ENCODE data around the gene EXOC4.
"Not testable (repeated sequence)": the region's sequence is repeated elsewhere in the genome, so short reads cannot be mapped to it uniquely, and the experiment has no call there.

EXOC4 gene

DNA sequence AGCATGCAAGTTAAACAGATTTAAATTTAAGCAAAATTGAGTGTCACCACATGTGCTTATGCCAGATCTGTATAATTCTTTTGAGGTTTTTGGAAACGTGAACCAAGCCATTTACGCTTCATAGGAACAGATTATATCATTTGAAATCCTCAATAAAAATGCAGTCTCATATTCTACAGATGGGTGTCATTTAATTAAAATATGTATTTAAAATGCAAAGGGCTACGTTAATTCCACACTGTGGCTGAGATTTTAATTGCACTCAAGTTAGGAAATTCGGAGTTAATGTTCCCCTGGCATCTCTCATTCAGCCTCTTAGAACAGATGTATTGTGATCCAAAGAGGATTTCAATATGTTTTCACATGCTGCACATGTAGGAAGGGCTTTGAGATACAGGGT, 709.8 kb downstream of the EXOC4 start:
- DNase-seq = no peak

DNA sequence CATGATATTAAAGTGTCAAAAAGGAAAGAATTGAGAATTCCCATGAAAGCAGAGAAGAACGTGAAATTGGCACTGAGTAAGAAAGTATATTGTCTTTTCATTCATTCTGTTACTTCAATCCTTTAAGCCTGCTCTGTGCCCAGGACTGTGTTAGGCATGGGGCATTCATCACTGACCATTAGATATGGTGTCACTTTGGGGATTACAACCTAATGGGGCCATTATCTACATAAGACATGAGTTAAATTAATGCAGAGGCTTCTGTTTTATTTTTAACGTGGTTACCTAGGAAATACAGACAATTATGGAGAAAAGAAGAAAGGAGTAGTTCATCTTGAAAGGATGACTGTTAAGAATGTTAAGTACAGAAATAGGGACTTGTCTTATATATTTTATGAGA, 710.8 kb downstream of the EXOC4 start:
- no peak for DNase-seq

DNA sequence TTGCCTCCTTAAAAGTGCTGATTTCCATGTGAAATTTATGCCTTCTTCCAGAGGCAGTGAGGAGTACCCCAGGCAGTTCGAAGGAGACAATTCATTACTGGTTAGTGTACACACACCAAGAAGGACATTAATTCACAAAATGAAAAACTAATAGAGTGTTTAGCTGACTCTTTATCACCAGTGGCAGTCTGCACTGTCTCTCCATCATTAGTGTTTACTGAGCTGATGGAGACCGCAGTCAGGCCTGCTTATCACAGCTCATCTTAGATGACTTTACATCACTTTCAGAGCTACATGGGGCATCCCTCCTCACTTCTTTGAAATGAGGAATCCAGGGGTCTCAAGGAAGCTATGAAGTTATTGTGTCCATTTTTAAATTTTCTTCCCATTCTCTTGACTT, 718.7 kb downstream of the EXOC4 start:
- DNase-seq = no peak

DNA sequence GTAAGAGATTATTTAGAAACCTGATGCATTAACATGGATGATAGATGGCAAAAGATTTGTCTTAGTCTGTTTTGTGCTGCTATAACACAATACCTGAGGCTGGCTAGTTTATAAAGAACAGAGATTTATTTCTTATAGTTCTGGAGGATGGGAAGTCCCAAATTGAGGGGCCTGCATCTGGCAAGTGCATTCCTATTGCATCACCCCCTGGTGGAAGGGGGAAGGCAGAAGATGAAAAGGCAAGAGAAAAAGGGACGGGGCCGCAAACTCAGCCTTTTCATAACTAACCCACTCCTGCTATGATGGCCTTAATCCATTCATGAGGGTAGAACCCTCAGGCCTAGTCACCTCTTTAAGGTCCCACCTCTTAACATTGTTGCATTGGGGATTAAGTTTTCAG, 720.8 kb downstream of the EXOC4 start:
- DNase-seq = no peak

DNA sequence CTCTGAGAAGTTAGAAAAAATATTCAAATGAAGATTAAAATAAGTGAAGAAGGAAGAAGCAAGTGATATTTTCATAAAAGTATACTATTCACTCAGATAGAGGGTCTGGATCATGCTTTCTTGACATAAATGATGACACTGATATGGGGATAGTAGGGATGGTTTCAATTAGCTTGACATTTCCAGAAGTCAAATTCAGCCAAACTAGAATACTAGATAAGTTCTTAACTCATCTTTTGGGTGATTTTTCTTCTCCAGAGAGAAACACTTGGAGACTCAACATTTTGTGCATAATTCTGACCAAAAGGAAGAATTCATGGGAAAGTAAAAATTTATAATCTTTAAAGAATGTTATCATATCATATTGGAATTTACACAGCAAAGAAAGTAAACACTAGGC, 722.3 kb downstream of the EXOC4 start:
- no peak for DNase-seq

DNA sequence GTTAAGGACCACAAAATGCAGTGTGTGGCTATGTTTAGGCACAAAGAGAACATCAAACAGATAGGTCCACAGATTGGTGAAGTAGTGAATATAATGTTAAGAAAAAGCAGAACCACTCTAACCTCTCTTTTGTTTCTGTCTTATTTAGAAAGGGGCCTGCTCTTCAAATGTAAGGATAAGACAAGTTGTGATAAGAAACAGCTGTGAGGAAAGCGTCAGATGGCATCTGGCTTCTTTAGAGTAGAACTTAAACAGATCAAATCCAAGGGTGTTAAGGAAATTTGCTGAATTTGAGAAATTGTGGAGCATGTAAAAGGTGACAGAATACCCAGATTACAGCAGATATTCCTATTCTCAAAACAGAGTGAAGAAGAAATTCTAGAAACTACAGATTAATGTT, 723.3 kb downstream of the EXOC4 start:
- no peak for DNase-seq

DNA sequence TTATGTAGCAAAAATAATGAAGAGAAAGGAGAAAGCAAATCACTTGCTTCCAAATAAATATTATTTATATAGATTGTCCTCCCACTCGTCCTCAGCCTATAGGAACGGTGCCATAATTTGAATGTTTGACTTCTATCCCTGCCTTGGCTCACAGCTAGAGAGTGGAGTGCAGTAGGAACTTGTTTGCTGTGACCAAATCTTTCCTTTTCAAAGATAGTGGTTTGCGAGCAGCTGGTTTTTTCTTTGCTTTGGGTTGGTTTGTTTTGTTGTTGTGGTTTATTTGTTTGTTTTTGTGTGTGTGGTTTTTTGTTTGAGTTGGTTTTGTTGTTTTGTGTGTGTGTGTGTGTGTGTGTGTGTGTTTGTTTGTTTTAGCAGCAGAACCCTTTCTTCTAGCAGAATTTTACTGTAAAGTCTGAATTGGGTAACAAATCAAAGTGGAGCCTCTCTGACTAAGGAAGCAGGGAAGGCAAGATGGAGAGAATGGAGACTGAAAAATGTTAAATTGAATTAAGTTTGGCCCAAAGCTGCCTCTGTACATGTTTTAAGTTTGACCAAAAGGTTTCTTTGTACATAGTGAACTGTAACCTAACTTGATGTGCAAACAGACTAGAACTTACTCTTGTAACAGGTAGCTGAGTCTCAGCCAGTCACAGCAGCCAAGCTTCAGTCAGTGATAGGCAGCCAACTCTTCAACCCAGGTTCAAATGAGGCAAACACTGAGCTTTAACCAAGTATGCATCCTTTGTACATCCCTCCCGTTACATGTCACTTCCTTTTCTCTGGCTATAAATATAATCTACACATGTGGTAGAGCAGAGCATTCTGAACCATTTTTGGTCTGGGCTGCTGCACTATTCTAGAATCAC, 724.8 kb downstream of the EXOC4 start:
- peak; percentile 42 for DNase-seq

DNA sequence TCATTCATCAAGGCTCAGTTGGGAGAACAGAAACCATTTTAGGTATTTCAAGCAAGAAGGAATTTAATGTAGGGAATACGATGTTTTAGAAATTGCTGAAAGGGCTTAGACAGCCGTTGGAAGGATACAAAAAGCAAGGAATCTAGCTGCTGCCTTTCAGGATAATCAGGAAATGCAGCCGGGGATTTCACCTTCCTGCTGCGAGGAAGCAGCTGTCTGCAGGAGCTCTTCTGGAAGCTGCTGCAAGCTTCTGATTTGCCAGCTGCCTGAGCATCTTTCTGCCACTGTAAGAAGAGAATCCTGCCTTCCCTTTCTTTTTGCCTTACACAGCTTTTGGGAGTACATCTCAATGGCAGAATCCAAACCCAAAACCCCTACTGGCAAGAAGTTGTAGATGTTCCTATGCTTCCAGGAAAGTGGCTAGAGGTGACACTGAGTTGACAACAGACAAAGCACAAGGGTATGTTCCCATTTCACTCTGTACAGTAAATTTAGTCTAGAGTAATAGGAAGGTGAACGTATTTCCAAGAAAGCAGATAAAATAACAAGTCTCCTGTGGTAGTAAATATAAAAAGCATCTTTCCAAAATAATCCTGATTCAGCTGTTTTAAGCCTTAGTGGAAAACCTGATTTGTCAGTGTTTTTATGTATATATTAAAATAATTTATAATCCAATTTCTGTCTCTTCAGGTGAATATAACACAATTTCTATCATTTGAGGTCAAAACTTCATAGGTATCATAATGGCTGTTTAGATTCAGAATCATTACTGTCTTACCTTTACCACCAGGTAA, 725.8 kb downstream of the EXOC4 start:
- DNase-seq = no peak

DNA sequence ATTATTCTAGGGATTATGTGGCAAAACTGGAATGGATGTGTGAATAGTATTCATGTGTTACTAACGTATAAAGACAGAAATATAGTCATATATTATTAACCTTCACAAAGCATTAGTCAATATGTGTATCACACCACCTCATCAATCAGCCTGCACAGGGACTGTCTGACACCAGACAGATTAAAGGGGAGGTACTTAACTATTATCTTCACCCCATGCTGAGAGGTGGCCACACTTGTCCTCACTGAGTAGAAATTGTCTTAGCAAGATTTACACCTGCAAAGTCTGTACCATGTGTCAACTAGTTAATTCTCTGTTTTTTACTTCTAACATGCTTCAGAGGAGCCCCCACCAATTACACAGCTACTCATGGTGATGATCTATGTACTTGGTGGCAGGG, 727.9 kb downstream of the EXOC4 start:
- DNase-seq = no peak

DNA sequence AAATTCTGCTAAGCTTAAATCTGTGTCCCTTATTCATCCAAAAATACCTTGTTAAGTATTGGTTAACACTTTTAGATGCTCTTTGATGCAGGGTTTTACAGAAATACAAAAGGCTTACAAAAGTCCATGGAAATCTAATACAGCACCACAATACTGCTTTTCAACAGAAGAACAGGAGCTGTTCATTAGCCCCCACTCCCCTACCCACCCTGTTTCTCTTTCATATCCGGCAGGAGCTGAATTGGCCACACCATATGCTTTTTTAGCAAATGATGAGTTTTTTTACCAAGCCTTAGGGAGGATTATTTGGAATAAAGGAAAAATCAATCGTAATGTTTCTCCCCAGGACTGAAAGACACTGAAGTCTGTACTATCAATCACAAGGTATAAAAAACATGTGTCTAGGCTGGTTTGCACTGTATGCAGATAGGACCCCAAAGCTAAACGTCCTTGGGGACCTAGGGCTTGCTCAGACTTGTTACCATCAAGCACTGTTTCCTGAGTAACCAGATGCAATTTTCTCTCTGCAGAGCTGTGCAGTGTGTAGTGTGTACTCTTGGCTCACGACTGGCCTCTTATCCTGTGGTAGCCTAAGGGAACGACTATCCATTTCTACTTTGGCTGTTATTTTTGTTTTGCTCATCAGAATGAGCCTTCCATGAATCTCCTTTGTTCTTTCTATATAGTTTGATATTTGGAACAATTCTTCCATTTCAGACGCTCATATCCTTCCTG, 731.0 kb downstream of the EXOC4 start:
- DNase-seq = no peak

DNA sequence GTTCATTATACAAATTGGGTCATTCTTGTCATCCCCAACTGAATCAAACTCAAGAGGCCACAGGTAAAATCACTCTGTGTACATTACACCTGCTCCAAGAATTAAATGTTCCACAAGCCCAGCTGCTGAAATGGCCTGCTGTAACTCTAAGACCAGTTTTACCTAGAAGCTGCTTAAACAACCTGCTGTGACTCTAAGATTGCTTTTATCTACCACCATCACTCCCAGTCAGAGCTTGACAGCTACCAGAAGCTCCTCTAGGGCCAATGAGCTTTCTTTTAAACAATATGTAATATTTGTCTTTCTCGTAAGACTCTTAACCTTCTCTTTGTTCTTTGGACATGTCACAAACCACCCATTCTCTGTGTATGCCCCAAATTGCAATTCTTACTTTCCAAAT, 732.4 kb downstream of the EXOC4 start:
- DNase-seq = no peak

DNA sequence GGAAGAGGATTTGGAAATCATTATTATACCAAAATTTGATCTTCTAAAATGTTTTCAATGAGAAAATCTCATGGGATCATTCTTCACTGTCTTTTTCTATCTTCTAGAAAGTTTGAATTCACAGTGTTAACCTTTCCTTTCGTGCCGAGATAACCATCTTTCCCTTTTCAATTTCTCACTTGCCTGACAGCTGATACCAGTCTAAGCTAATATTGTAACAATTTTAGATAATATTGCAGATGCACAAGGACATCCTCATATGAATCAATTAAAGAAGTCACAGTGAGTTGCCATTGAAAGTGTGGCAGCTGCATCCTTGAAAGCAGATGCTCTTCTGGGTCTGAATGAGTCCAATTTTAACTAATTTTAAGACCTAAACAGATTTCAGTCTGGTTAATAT, 734.7 kb downstream of the EXOC4 start:
- no peak for DNase-seq

DNA sequence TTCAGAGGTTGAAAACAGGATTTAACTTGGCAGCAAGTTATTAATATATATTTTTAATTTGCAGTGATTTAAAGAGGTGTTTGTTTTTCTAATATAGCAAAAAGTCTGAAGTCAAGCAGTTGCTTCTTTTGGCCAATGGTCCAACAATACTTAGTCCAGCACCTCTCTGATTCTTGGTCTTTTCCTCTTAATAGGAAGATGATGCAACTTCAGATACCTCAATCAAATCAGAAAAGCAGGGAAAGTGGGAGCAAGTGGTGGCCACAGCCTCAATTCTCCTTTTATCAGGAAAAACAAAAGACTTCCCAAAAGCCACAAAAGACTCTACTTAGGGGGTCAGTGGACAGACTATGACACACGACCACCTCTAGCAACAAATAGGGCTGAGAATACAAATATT, 740.7 kb downstream of the EXOC4 start:
- no peak for DNase-seq

DNA sequence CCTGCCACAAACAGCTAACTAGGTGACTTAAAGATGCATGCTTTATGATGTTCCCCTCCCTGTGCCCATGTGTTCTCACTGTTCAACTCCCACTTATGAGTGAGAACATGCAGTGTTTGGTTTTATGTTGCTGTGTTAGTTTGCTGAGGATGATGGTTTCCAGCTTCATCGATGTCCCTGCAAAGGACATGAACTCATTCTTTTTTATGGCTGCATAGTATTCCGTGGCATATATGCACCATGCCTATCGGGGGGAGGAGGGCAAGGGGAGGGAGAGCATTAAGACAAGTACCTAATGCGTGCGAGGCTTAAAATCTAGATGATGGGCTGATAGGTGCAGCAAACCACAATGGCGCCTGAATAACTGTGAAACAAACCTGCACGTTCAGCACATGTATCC, 741.2 kb downstream of the EXOC4 start:
- DNase-seq = not testable (repeated sequence)

DNA sequence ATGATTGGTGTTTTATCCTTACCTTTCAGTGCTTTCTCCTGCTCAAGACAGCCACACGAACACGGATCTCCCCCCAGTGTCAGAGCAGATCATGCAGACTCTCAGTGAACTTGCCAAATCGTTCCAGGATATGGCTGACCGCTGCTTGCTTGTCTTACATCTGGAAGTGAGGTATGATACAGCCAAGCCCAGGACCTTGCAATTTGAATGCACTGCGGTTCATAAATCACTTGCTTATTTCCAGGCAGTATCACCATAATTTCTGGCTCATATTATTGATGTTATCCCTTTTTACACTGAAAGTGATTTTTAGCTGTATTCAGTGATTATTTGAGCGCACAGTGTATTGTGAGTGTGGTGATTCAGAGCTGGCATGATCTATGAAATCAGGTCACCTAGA, 744.6 kb downstream of the EXOC4 start:
- DNase-seq = no peak

DNA sequence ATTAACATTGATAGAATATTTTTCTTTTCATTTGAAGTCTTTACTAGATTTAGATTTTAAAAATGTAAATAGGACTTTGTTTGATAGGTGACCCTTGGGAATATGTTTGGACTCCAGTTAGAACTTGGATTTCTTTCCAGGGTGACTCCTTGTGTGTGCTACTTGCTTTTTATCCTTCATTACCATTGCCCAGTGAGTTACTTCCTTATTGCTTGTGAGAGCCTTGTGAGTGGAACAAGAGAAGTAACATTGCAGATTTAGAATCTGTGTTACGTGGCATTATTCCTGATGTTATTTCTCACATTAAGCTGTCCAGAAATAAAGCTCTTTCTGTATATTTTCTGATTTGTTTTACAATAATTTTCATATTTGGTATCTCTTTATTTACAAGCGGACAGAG, 746.3 kb downstream of the EXOC4 start:
- DNase-seq = no peak

DNA sequence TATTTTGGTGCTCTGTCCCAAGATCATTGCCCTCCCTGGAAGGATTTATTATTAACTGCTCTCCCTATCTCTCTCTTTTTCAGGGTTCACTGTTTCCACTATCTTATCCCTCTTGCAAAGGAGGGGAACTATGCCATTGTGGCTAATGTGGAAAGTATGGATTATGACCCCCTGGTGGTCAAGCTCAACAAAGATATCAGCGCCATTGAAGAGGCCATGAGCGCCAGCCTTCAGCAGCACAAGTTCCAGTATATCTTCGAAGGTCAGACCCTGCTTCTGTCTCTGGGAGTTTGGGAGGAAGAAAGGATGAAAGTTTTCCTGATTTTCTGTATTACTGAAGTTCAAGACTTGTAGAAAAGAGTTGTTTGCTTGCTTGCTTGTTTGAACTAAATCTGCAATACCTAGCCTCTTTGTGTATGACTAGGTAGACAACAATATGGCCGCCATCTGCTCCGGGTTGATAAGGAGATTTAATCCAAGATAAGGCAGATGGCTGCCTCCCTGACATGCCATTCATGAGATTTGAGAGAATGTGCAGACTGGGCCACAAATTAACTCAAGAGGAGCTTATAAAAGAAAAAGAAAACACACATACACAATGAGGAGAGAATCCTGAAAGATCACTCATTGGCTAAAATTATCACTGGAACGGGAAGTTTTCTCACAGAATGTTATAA, 752.1 kb downstream of the EXOC4 start:
- no peak for DNase-seq

DNA sequence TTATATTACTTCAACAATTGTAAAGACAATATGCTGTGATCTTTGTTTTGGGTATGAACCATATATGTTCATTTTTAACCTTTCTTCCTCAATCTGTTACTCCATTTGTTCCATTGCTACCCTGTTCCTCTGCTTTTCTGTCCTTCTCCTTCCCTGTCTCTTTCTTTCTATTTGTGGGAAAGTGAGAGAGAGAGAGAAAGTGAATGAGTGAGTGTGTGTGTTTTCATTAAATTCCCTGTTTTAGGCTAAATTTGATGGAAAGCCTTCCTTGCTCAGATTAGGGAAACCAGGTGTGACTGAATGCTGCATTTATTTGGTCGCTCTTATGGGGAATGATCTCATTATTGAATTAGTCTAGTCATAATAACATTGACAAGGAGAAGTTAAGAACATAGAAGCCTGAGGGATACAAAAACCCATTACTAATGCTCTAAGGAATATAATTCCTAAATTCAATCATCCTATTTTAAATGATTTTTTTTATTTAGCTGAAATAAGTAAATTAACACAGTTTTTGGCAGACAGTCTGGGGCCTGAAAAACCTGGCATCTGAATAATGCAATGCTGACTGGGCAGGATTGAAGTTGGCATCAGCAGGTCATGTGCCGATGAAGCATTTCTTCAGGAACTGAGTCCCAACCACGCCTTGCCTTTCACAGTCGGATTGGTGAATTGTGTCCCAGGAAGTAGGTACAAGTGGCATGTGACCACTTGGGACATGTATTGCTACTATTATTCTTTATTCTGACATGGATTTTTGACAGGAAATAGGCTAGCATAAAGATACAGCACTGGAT, 756.6 kb downstream of the EXOC4 start:
- DNase-seq = no peak

DNA sequence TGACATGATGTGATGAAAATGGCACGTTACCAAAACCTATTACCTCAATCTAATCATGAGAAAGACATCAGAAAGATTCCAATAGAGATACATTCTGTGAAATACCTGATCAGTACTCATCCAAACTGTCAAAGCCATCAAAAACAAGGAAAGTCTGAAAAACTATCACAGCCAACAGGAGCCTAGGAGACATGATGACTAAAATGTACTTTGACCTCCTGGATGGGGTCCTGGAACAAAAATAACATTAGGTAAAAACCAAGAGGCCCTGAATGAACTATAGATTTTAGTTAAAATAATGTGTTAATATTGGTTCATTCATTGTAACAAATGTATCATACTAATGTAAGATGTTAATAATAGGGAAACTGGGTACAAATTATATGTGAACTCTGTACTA, 760.4 kb downstream of the EXOC4 start:
- no peak for DNase-seq

DNA sequence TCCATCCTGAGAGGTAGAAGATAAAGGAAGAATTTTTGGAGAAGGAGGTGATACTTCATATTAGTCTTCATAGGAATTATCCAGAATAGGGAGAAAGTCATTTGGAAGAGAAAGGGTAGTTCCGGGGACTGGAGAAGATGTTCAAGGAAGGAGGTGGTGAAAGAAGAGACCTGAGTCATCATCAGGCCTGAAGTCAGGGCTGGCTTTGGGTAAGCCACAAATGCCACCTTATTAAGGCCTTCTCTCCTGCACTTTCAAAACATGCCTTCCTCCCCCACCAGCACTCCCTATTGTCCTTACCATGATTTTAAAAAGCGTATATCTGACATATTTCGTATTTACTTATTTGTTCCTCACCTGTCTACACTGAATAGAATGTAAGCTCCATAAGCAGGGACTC, 762.1 kb downstream of the EXOC4 start:
- no peak for DNase-seq

DNA sequence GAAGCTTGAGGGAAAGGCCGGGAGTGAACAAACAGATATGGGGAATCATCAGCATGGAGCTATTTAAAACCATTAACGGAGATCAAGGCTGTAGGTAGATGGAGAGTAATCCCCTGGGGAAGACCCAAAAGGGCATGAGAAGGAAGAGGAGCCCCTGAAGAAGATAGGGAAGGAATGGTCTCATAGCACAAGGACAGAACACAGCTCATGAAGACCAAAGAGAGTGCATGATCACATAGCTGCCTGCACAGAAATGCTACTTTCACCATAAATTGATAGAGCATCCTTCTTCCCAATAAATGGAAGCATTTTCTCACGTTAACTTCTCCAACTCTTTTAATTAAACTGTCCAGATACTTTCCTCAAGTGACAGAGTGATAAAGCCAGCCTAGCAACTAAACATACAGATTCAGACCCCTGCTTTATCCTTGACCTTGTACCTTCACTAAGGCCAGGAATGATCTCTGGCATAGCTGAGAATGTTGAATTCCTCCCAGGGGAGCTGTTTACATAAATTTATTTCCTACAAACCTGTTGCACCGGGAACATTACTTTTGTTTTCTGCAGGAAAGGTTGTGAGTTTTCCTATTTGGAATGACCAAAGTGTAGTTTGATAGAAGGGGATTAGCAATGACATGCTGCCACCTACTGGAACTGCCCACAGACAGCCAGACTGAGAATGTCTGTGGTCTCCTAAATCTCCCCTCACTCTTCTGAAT, 763.5 kb downstream of the EXOC4 start:
- peak; percentile 38 for DNase-seq

DNA sequence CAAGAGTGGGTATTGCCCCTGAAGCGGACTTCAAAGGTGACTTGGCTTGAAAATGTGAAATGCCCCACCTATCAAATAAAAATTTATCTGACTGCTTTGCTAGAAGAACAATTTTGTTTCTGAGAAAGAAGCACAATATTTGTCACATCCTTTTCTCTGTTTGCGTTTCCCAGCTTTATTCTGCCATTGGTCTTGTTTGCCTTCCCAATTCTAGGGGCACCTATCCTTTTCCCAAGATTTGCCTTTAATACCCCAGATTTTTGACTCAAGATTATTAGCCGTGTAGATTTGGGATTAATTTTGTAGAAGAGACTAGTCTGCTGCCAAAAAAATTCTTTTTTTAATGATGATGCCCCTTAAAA, 764.0 kb downstream of the EXOC4 start:
- no peak for DNase-seq

All from NCI-H2029 treated with DMSO at 0.1 percent for 48 hours (cell line).